HEK293T (cell line): Measurements from ENCODE around the gene TASOR2.

Experiments used
- ARNT ChIP-seq: fragments of 450-650 bp; IDR thresholded peaks from 2 replicates; pipeline ENCODE4 v1.6.1; 2017; ENCODE audit warnings: mild to moderate bottlenecking
- BHLHE40 ChIP-seq: fragments of 450-650 bp; IDR thresholded peaks from 2 replicates; pipeline ENCODE4 v1.6.1; 2016; ENCODE audit warnings: mild to moderate bottlenecking, moderate library complexity, borderline replicate concordance
- CTBP1 ChIP-seq: fragments of 450-650 bp; IDR thresholded peaks from 2 replicates; pipeline ENCODE4 v1.6.1; 2016; ENCODE audit warnings: borderline replicate concordance
- ELF4 ChIP-seq: fragments of 450-650 bp; IDR thresholded peaks from 2 replicates; pipeline ENCODE4 v1.6.1; 2017; ENCODE audit warnings: antibody characterized with exemption
- FOXA1 ChIP-seq: fragments of 450-650 bp; IDR thresholded peaks from 2 replicates; pipeline ENCODE4 v1.6.1; 2016; ENCODE audit warnings: mild to moderate bottlenecking
- FOXM1 ChIP-seq: fragments of 450-650 bp; IDR thresholded peaks from 2 replicates; pipeline ENCODE4 v1.6.1; 2017; ENCODE audit warnings: mild to moderate bottlenecking, borderline replicate concordance
- L3MBTL2 ChIP-seq: fragments of 450-650 bp; conservative IDR thresholded peaks from 2 replicates; pipeline ENCODE4 v1.6.1; 2016; ENCODE audit warnings: mild to moderate bottlenecking
- NFRKB ChIP-seq: fragments of 450-650 bp; IDR thresholded peaks from 2 replicates; pipeline ENCODE4 v1.6.1; 2016; ENCODE audit warnings: mild to moderate bottlenecking, moderate library complexity
- SP1 ChIP-seq: fragments of 450-650 bp; IDR thresholded peaks from 2 replicates; pipeline ENCODE4 v1.6.1; 2017
- SUZ12 ChIP-seq: fragments of 450-650 bp; IDR thresholded peaks from 2 replicates; pipeline ENCODE4 v1.6.1; 2016; ENCODE audit warnings: mild to moderate bottlenecking
- TARDBP ChIP-seq: fragments of 450-650 bp; IDR thresholded peaks from 2 replicates; pipeline ENCODE4 v1.6.1; 2016
- ZNF384 ChIP-seq: fragments of 450-650 bp; IDR thresholded peaks from 2 replicates; pipeline ENCODE4 v1.6.1; 2016

DNA sequence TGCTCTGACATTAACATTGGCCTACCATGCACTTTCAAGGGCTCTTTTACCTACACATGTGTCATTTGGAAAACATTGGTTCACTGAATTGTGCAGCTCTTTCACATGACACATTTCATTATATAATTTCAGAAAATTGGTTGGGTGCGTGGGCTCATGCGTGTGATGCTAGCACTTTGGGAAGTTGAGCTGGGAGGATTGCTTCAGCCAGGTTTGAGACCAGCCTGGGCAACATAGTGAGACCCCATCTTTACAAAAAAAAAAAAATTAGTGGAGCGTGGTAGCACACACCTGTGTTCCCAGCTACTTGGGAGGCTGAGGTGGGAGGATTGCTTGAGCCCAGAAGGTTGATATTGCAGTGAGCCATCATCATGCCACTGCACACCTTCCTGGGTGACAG is 3.9 kb downstream of the TASOR2 start:
- no peak for TF ChIP-seq NFRKB
- TF ChIP-seq SP1 = no peak
- TF ChIP-seq TARDBP = no peak
- TF ChIP-seq ZNF384 = no peak
- no peak for TF ChIP-seq FOXM1
- TF ChIP-seq CTBP1 = no peak
- no peak for TF ChIP-seq FOXA1
- TF ChIP-seq ELF4 = no peak
- TF ChIP-seq L3MBTL2 = no peak
- TF ChIP-seq ARNT = no peak
- no peak for TF ChIP-seq BHLHE40
- no peak for TF ChIP-seq SUZ12
